HepG2 (cell line): ENCODE data around the gene COQ6. TPM values are rescaled to one million over a fixed set of nuclear protein-coding genes. Genes with fewer than 3 reads are reported as not detected.

ENCODE experiments used
- ATAC-seq: fragments of 200-7000 bp; cut with Tn5 transposase; 3 replicates; pipeline ENCODE4 v1.9.1; 2020; ENCODE audit warnings: mild to moderate bottlenecking, moderate library complexity
- BruUV-seq: library from RNA; stranded (reverse); fragments of 400-500 nt; replicated peaks from 2 replicates; lab custom pipeline; 2021; lab: Mats Ljungman, UMichigan
- CTCF ChIA-PET: fragments of 300-600 bp; formaldehyde crosslinking; extraction: SDS; loops from one replicate; lab custom pipeline; 2021; ENCODE audit warnings: low total read pairs, inconsistent platforms, low intra/inter-chr PET ratio; lab: Yijun Ruan, JAX
- POLR2A ChIA-PET: fragments of 350-600 bp; sonication (Branson Sonifier 250); formaldehyde crosslinking; loops from one replicate; lab custom pipeline; 2020; ENCODE audit warnings: antibody characterized with exemption, inconsistent platforms; lab: Yijun Ruan, JAX
- DNase-seq: peaks from one replicate; pipeline ENCODE4 v3.0.0-alpha.2; 2015; ENCODE audit warnings: low spot score
- FAIRE-seq: peaks from 3 replicates; lab custom pipeline; 2011; peaks lifted over from hg19 to GRCh38; lab: Jason Lieb, UNC
- H2AFZ ChIP-seq: one replicate; pipeline ENCODE4 v1.6.1; 2011; ENCODE audit warnings: low read length, inconsistent platforms
- H3K27ac ChIP-seq: fragments of 300-600 bp; 3 replicates; pipeline ENCODE4 v1.8.0; 2011; ENCODE audit warnings: mixed run types, mild to moderate bottlenecking, mixed read lengths, low read length, inconsistent platforms; ENCODE audit not compliant: insufficient read depth; ENCODE audit errors: extremely low read length
- H3K27me3 ChIP-seq, 2 experiments: fragments of 200-600 bp in 1 of 2; 2 replicates in 1 of 2; 3 replicates in 1 of 2; pipeline versions ENCODE4 v1.6.0 to v1.8.0; 2011; ENCODE audit warnings: low read length in 2 of 2, mild to moderate bottlenecking in 2 of 2, moderate library complexity in 2 of 2, inconsistent platforms in 1 of 2; ENCODE audit not compliant: insufficient read depth in 2 of 2, control insufficient read depth in 1 of 2
- H3K36me3 ChIP-seq, 2 experiments: fragments of 200-600 bp in 1 of 2; replicated peaks in 1 of 2; 2 replicates in 1 of 2; 3 replicates in 1 of 2; pipeline versions ENCODE4 v1.5.1 to v1.8.0; 2011; ENCODE audit warnings: low read length in 2 of 2, inconsistent platforms in 1 of 2; ENCODE audit not compliant: insufficient read depth in 2 of 2, control insufficient read depth in 1 of 2
- H3K4me1 ChIP-seq: 2 replicates; pipeline ENCODE4 v1.5.1; 2012; ENCODE audit warnings: low read length, inconsistent platforms; ENCODE audit not compliant: insufficient read depth
- H3K4me2 ChIP-seq: 2 replicates; pipeline ENCODE4 v1.6.0; 2011; ENCODE audit warnings: low read depth, low read length, inconsistent platforms
- H3K4me3 ChIP-seq, 3 experiments: fragments of 200-600 bp in 1 of 3; sonication (generic), shearing (Covaris generic) in 1 of 3; replicated peaks in 1 of 3; 2 replicates each; pipeline ENCODE4 v1.5.1; 2011 to 2016; ENCODE audit warnings: low read length in 3 of 3, inconsistent platforms in 2 of 3, low read depth in 2 of 3, mild to moderate bottlenecking in 2 of 3, control low read depth in 1 of 3, mixed read lengths in 1 of 3; ENCODE audit not compliant: insufficient read depth in 1 of 3
- H3K79me2 ChIP-seq: one replicate; pipeline ENCODE4 v1.6.1; 2011; ENCODE audit warnings: low read length, inconsistent platforms; ENCODE audit not compliant: insufficient read depth
- H3K9ac ChIP-seq: 2 replicates; pipeline ENCODE4 v1.6.0; 2011; ENCODE audit warnings: mild to moderate bottlenecking, low read depth, low read length, inconsistent platforms; ENCODE audit not compliant: insufficient read depth
- H3K9me3 ChIP-seq: 2 replicates; pipeline ENCODE4 v1.5.1; 2012; ENCODE audit warnings: mild to moderate bottlenecking, low read length
- H4K20me1 ChIP-seq: 2 replicates; pipeline ENCODE4 v1.6.0; 2011; ENCODE audit warnings: inconsistent platforms, mild to moderate bottlenecking, low read length, moderate library complexity; ENCODE audit not compliant: insufficient read depth
- ATF2 ChIP-seq: sonication (generic); formaldehyde crosslinking; IDR thresholded peaks from 2 replicates; pipeline ENCODE4 v1.4.0; 2020; ENCODE audit warnings: missing genetic modification reagents
- BRD4 ChIP-seq: sonication (generic); formaldehyde crosslinking; IDR thresholded peaks from 2 replicates; pipeline ENCODE4 v1.4.0; 2020; ENCODE audit warnings: missing genetic modification reagents
- CREM ChIP-seq, 2 experiments: sonication (generic) in 1 of 2; formaldehyde crosslinking in 1 of 2; IDR thresholded peaks; 2 replicates each; pipeline versions ENCODE4 v1.4.0 to v1.6.1; 2016 to 2020; ENCODE audit warnings: antibody characterized with exemption in 1 of 2, mild to moderate bottlenecking in 1 of 2, missing genetic modification reagents in 1 of 2
- DNMT3B ChIP-seq: conservative IDR thresholded peaks from 2 replicates; pipeline ENCODE4 v1.6.1; 2016; ENCODE audit warnings: missing biosample characterization, control low read depth
- GABPB1 ChIP-seq: IDR thresholded peaks from 2 replicates; pipeline ENCODE4 v1.6.1; 2016; ENCODE audit warnings: mild to moderate bottlenecking, missing genetic modification reagents, moderate library complexity, missing compliant biosample characterization
- HNRNPH1 ChIP-seq: fragments of 200-400 bp; formaldehyde crosslinking; optimal IDR thresholded peaks from 2 replicates; pipeline ENCODE3; 2017; ENCODE audit warnings: mild to moderate bottlenecking, low read depth, low read length
- MBD4 ChIP-seq: IDR thresholded peaks from 2 replicates; pipeline ENCODE4 v1.6.1; 2012; ENCODE audit warnings: low read length, inconsistent platforms, borderline replicate concordance
- MTF1 ChIP-seq: sonication (generic); formaldehyde crosslinking; IDR thresholded peaks from 2 replicates; pipeline ENCODE4 v1.5.0; 2020; ENCODE audit warnings: missing genetic modification reagents
- NFIC ChIP-seq: IDR thresholded peaks from 2 replicates; pipeline ENCODE4 v1.6.1; 2012; ENCODE audit warnings: mild to moderate bottlenecking, low read length, inconsistent platforms
- YEATS2 ChIP-seq: sonication (generic); formaldehyde crosslinking; IDR thresholded peaks from 2 replicates; pipeline ENCODE4 v1.4.0; 2020; ENCODE audit warnings: missing genetic modification reagents, borderline replicate concordance
- ZBTB33 ChIP-seq: sonication (generic); formaldehyde crosslinking; IDR thresholded peaks from 2 replicates; pipeline ENCODE4 v1.4.0; 2020; ENCODE audit warnings: missing genetic modification reagents
- ZFP41 ChIP-seq: sonication (generic); formaldehyde crosslinking; IDR thresholded peaks from 2 replicates; pipeline ENCODE4 v1.4.0; 2020; ENCODE audit warnings: mild to moderate bottlenecking, missing genetic modification reagents, borderline replicate concordance
- ZNF337 ChIP-seq: sonication (generic); formaldehyde crosslinking; IDR thresholded peaks from 2 replicates; pipeline ENCODE4 v1.5.1; 2020; ENCODE audit warnings: missing genetic modification reagents, low read depth, mild to moderate bottlenecking, borderline replicate concordance
- ZNF777 ChIP-seq: sonication (generic); formaldehyde crosslinking; IDR thresholded peaks from 2 replicates; pipeline ENCODE4 v1.4.0; 2020; ENCODE audit warnings: missing genetic modification reagents
- ZNF883 ChIP-seq: sonication (generic); formaldehyde crosslinking; IDR thresholded peaks from 2 replicates; pipeline ENCODE4 v1.5.1; 2020; ENCODE audit warnings: mild to moderate bottlenecking, missing genetic modification reagents; ENCODE audit errors: not compliant biosample characterization
- WGBS: methylation state at CpG from one replicate; pipeline ENCODE4 v1.1.6; 2017; ENCODE audit warnings: low lambda C conversion rate; 5-methylcytosine and 5-hydroxymethylcytosine counted together
- in situ Hi-C: cut with HindIII; loops from 2 replicates; pipeline ENCODE4 v1.10.0; 2017; ENCODE audit warnings: low pct_unique_long_range_greater_than_20kb; ENCODE audit not compliant: extremely low pct_ligation_motif_present
- intact Hi-C: fragments of 100-400 bp; cut with micrococcal nuclease; formaldehyde crosslinking; loops from one replicate; pipeline ENCODE4 v1.10.0; 2022; ENCODE audit not compliant: unreplicated experiment
- polyA plus RNA-seq, 8 experiments: library from polyadenylated mRNA; depleted of rRNA in 3 of 8; stranded (reverse) in 7 of 8; unstranded in 1 of 8; fragments of >200 nt; fragmentation: Illumina TruSeq in 4 of 8; extraction: Trizol in 4 of 8; gene quantifications; 2 replicates each; pipeline versions ENCODE4 v1.2.1 to v1.2.3, GENCODE V29; 2011 to 2016; ENCODE audit warnings: low read depth in 4 of 8, missing spikeins in 1 of 8, mixed read lengths in 1 of 8; ENCODE audit not compliant: insufficient read depth in 1 of 8
- total RNA-seq, 5 experiments: library from RNA; depleted of rRNA; stranded (reverse); fragments of >200 nt; fragmentation: Illumina TruSeq; extraction: Trizol; gene quantifications; 2 replicates each; pipeline ENCODE4 v1.2.3, GENCODE V29; 2016; ENCODE audit warnings: low read depth in 1 of 5
- TF ChIP-seq, protein P1 (sequence below): sonication (generic); formaldehyde crosslinking; IDR thresholded peaks from 2 replicates; pipeline ENCODE4 v1.5.0; 2020; ENCODE audit warnings: missing genetic modification reagents, mild to moderate bottlenecking, borderline replicate concordance

Gene COQ6
- total and polyA plus RNA-seq, 2 of the 13 experiments (the other 11 are each of a cell fraction or from before 2014, with no cell fraction given) = 18.9 to 34.7 TPM

DNA sequence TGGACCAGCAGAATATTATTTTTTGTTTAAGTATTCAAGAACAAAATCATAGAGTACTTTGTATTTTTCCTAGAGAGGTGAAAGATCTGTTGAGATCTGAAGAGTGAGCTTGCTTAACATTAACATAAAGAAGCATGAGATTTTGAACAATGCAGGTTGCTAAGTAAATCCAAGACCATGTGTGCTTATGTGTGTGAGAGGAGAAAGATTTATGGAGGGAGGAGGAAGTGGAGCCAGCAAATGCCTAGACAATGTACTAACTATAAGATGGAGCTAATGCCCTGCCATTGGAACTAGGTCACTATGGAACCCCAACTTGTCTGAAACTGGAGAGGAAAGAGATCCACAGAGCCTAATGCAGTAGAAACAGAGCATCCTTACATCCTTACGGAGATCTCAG, 13.6 kb upstream of the COQ6 start (continued):
- TF ChIP-seq ZBTB33 (CRISPR knock-in tag) = no peak
- TF ChIP-seq NFIC = no peak
- TF ChIP-seq DNMT3B (CRISPR knock-in tag) = no peak
- TF ChIP-seq ATF2 (CRISPR knock-in tag) = no peak
- TF ChIP-seq YEATS2 (CRISPR knock-in tag) = no peak
- TF ChIP-seq MTF1 = no peak
- no peak for TF ChIP-seq ZNF337 (CRISPR knock-in tag)
- TF ChIP-seq BRD4 (CRISPR knock-in tag) = no peak

DNA sequence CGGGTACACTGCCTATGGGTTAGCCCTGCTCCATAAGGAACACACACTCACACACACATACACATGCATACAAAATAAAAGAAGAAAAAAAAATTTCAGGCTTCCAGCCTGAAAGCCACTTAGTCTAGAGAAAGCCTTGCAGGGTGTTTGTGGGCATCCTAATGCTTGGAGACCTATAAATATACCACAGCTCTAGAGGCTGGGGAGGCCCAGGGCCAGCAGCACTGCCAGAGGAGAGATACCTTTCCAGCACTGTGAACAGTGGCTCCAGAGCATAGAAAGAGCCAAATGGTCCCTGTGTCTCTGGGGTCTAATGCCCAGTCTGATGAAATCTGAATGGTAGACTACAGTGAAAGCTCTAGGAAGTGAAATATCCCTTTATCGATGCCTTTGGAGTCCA, 13.1 kb upstream of the COQ6 start:
- H3K4me3 ChIP-seq = no peak overlapping the region
- no peaks in the 10 kb centered on the region for H3K27me3 ChIP-seq
- CTCF ChIA-PET = no interaction called here
- no peaks in the 10 kb centered on the region for H3K79me2 ChIP-seq
- peaks cover 6% of the 10 kb centered on the region for H3K4me1 ChIP-seq
- H3K4me2 ChIP-seq = no peak overlapping the region
- TF ChIP-seq ZNF883 (CRISPR knock-in tag) (no peak), HNRNPH1 (no peak), GABPB1 (CRISPR knock-in tag) (no peak), ZNF777 (CRISPR knock-in tag) (no peak), CREM (IDR thresholded peaks at IDR 0.05) (no peak), CREM (CRISPR knock-in tag; IDR thresholded peaks at IDR 0.05) (no peak), MBD4 (no peak), ZFP41 (CRISPR knock-in tag) (no peak)
- TF ChIP-seq, protein P1, sequence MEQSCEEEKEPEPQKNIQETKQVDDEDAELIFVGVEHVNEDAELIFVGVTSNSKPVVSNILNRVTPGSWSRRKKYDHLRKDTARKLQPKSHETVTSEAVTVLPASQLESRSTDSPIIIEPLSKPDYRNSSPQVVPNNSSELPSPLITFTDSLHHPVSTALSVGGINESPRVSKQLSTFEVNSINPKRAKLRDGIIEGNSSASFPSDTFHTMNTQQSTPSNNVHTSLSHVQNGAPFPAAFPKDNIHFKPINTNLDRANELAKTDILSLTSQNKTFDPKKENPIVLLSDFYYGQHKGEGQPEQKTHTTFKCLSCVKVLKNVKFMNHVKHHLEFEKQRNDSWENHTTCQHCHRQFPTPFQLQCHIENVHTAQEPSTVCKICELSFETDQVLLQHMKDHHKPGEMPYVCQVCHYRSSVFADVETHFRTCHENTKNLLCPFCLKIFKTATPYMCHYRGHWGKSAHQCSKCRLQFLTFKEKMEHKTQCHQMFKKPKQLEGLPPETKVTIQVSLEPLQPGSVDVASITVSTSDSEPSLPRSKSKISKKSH = no peak
- 94% methylated on average over 2 of the region's 2 CpGs for WGBS
- ATAC-seq (no peak; the same call in 2 of the 3 replicates), FAIRE-seq (no peak), DNase-seq (no peak)
- no peaks in the 10 kb centered on the region for H3K9me3 ChIP-seq
- no peak overlapping the region for H2AFZ ChIP-seq
- H3K9ac ChIP-seq = no peak overlapping the region
- no peaks in the 10 kb centered on the region for H4K20me1 ChIP-seq
- H3K36me3 ChIP-seq = peaks cover 3 to 26% of the 10 kb centered on the region in 2 experiments
- intact Hi-C loops (no loop called here), in situ Hi-C loops (no loop called here)
- POLR2A ChIA-PET = no interaction called here
- BruUV-seq = no TSS peak
- H3K27ac ChIP-seq = no peak overlapping the region
